HFF-Myc (cell line): ENCODE data around the gene GNS.

Experiments used
- DNase-seq: peaks from one replicate; pipeline ENCODE4 v3.0.0-alpha.2; 2011; ENCODE audit warnings: low read depth; ENCODE audit errors: extremely low read depth
- H3K4me3 ChIP-seq: replicated peaks from 2 replicates; pipeline ENCODE4 v1.5.1; 2011; ENCODE audit warnings: low read depth, mild to moderate bottlenecking, control low read depth, low read length
- TF ChIP-seq, protein P1 (sequence below): IDR thresholded peaks from 2 replicates; pipeline ENCODE4 v1.5.1; 2012; ENCODE audit warnings: mild to moderate bottlenecking, low read depth, low read length, control low read depth; ENCODE audit errors: missing control alignments

The GNS gene

DNA sequence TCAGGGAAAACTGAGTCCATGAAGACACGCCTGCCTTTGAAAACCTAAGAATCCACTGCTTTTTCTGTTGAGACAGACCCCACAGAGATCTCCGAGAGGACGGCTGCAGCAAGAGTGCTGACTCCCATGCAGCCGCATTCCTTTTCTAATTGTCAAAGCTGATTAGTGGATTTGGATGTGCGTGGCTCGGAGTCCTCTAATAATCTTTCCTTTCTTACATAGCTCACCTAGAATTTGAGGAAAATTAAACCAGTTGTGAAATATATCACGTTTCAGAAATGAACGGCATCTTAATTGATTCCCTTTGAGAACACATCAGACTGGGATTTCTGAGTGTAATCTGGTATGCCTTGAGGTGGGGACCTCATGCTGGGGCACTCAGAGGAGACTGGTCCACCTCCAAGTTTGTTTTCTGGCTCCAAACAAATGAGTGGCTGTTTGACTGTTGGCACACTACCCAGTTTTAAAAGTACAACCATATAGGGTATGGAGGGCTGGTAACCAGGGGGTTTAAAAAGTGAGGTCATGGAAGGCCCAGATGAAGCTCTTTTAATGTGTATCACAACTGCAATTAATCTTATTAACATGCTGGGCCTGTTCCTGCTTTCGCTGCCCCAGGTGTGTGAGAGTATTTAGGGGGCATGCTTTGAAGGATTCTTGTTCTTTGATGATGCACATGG is 85.6 kb downstream of the GNS start:
- TF ChIP-seq, protein P1, sequence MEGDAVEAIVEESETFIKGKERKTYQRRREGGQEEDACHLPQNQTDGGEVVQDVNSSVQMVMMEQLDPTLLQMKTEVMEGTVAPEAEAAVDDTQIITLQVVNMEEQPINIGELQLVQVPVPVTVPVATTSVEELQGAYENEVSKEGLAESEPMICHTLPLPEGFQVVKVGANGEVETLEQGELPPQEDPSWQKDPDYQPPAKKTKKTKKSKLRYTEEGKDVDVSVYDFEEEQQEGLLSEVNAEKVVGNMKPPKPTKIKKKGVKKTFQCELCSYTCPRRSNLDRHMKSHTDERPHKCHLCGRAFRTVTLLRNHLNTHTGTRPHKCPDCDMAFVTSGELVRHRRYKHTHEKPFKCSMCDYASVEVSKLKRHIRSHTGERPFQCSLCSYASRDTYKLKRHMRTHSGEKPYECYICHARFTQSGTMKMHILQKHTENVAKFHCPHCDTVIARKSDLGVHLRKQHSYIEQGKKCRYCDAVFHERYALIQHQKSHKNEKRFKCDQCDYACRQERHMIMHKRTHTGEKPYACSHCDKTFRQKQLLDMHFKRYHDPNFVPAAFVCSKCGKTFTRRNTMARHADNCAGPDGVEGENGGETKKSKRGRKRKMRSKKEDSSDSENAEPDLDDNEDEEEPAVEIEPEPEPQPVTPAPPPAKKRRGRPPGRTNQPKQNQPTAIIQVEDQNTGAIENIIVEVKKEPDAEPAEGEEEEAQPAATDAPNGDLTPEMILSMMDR, result no peak
- DNase-seq, result no peak

DNA sequence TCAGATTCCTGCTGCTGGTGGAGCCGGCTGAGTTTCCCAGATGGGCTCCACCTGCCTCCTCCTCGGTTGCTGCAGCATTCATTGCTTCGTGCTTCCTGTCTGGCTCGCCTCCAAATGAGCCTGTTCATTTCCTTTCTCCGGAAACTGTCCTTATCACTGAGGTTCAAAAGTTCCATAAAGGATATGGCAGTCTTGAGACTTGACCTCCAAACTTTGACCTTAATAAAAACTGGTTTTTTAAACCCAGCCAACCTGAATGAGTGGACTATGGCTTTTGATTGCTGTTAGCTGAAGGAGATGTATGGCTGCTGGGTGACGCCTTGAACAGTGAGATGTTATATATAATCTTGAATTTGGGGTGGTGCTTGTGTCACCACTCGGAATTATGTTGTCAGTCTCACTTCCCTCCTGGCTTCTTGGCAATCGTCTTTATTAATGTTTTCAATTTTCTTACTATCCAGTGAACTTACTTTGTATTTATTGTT is 86.2 kb downstream of the GNS start:
- DNase-seq, result peak; percentile 82
- TF ChIP-seq, protein P1, result no peak
- H3K4me3 ChIP-seq, result no peak overlapping the region

More for the DNA sequence above, 85.6 kb downstream of the GNS start:
- no peak overlapping the region for H3K4me3 ChIP-seq

DNA sequence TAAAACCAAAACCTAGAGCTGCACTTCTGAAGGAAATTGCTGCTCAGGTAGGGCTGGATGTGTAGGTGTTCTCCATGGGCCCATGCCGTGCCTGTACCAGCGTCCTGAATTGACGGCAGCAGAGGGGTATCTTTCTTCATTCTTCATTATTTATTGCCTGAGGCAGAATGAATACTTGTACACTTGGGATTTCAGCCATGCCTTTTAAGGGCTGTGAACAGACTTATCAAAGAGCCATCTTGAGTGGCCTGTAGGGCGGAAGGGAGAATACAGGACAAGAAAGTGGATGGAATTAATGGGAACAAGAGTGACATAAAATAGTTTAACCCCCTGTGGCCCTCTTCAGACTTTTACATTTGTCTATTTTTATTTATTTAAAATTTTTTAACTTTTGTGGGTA is 87.5 kb downstream of the GNS start:
- DNase-seq, result no peak
- TF ChIP-seq, protein P1, result no peak
- H3K4me3 ChIP-seq, result no peak overlapping the region

DNA sequence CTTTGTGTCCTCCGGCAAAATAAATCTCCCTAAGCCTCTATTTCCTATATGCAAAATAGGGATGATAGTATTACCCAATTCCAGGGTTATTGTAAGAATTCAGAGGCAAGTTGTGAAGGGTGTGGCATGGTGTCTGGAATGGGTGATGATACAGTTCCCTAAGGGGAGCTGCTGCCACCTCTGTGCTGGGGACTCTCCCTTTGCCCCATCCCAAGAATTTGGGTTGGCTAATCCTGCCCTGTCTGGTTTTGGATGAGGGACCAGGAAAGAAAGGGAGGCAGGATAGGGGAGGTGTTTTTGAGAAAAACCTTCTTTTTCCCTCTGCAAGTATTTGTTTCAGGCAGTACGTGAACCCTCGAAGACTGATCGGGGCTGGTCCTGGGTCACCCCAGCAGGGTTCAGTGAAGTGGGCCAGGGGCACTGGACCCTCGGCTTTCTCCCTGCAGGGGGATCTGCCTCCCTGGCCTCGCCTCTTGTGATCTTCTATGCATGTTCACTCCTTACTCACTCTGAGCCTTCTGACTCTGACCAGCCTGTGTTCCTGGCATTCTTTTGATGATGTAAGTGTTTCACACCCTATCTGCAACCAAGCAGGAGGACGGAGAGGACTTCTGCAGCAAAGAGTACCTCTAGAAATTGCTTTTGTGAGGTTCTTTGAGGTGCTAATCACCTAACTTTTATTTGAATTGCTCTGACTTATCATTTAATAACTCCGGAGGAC is 88.1 kb downstream of the GNS start:
- TF ChIP-seq, protein P1, result no peak
- H3K4me3 ChIP-seq, result no peak overlapping the region
- no peak for DNase-seq

DNA sequence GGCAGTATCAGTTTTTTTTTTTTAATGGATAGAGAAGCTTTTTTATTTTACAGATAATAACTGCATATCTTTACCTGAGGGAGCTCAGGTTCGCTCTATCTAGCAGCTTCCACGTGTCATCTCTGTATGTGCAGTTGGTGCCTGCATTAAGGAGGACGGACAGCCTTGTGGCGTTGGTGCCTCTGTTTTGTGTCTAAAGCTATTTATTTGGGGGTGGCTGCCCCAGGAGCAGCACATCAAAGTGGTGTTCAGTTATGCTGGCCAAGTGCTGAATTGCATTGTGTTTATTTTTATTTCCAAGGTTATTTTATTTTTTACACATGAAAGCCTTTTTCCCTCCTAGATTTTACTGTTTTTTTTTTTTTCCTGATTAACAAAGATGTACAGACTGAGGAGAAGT is 89.2 kb downstream of the GNS start:
- TF ChIP-seq, protein P1, result no peak
- no peak overlapping the region for H3K4me3 ChIP-seq
- DNase-seq, result no peak

DNA sequence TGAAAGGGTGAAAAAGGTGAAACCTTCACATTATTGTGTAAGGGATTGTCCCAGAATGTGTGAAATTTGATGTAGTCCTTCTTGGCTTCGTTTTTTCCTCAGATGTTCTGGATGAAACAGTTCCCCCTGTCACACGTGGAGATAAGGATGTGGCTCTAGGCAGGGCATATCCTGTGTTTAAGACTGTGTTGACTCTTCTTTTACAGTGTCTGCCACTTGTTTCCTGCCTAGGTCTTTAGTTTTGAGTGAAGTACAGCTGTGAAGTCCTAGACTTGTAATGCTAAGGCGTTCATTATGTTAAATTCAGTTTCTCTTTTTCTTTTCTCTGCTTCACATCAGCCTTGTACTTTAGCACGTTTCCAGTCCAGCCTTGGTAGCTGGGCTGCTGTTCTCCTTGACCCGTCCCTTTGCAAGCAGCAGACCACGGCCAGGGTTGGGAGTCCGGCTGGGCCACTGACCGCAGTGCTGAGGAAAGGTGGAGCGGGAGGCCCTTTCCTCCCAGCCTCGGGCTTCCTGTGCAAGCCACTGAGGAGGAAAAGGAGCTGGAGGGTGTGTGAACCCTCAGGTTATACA is 89.8 kb downstream of the GNS start:
- no peak overlapping the region for H3K4me3 ChIP-seq
- TF ChIP-seq, protein P1, result no peak
- DNase-seq, result no peak
